HG03139 (cell line): ENCODE results near the gene POMT2.
"Not testable (repeated sequence)": the region's sequence is repeated elsewhere in the genome, so short reads cannot be mapped to it uniquely, and the experiment has no call there.

Experiments
- ATAC-seq: cut with Tn5 transposase; IDR thresholded peaks from one replicate; pipeline ENCODE4 v1.9.1; 2021; ENCODE audit not compliant: unreplicated experiment

Gene POMT2

DNA sequence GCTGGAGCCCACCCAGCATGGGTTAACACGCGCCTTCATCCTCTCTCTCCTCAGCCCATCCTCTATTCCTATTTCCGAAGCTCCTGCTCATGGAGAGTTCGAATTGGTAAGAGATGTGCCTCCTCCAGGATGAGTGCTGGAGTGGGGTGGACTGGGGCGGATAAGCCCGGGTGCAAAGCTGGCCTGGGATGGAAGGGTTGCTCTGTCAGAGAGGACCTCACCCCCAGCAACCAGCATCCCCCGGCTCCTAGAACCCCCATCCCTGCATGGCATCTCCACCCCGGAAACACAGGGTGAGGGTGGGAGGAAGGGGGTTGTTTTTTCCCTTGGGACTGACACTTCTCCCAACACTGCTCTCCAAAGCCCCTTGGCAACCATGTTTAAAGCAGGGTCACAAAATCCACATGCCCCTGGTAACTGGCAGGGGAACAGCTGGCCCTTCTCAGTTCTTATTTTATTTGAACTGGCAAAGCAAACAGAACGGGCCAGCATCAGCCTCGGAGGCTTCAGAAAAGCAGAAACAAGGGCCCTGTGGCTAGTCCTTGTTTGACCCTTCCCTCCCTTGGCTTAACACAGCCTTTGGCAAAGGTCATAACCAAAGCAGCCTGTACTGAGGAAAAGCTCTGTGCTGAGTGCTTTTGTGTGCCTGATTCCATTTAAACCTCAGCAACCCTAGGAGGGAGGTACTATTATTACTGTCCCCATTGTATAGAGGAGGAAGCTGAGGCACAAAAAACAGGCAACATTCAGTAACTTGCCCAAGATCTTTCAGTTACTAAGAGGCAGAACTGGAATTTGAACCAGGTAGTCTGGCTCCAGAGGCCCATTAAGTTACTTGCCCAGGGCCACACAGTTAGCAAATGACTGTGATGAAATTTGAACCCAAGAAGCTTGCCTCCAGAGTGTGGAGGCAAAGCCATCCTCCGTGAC, 4.4 kb upstream of the POMT2 start:
- ATAC-seq: no peak

DNA sequence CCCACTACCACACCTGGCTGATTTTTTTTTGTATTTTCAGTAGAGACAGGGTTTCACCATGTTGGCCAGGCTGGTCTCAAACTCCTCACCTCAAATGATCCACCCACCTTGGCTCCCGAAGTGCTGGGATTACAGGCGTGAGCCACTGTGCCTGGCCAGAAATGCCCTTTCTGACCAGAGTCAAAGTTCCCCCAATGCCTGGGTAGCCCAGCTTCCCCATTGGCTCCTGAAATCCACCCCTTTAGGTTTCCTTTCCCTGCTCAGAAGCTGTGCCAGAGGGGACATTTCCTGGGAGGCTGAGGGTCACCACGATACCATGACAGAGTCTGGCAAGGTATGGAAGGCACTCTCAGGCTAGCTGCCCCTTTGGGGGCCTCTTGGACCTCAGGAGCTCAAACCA, 3.6 kb upstream of the POMT2 start:
- no peak for ATAC-seq

GRCh38 chr14:77323571-77323970, 2.9 kb upstream of the POMT2 start:
- no peak for ATAC-seq

GRCh38 chr14:77322951-77323350, 2.3 kb upstream of the POMT2 start:
- ATAC-seq: no peak

DNA sequence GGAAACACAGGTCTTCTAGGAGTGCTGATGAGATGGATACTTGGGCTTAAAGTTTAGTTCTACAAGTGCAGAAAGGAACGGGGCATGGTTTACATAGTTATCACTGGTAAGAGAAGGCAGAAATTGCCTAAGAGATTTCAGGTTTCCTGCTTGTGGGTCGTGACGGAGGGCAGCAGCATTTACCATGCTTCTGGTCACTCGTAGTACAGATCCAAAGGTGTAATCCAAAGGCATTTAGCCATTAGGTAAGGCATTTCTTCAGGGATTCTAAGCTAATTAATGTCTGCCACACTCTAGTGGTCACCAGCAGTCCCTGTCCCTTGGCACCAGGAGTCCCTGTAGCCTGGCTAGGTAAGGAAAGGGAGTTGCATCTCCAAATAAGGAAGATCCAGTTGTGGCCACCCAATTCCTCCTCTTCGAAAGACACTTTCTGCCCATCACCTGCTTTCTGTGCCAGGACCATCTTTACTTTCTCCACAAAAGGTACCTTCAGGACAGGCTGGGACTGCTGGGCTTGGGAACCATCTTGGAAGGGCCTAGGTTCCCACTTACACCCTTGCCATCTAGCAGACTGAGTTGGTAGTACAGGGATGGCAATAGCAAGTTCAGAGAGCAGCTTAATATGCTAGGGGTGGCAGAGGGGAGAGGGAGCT, 1.7 kb upstream of the POMT2 start:
- ATAC-seq: no peak

GRCh38 chr14:77319422-77319821, 1.3 kb downstream of the POMT2 start:
- no peak for ATAC-seq

DNA sequence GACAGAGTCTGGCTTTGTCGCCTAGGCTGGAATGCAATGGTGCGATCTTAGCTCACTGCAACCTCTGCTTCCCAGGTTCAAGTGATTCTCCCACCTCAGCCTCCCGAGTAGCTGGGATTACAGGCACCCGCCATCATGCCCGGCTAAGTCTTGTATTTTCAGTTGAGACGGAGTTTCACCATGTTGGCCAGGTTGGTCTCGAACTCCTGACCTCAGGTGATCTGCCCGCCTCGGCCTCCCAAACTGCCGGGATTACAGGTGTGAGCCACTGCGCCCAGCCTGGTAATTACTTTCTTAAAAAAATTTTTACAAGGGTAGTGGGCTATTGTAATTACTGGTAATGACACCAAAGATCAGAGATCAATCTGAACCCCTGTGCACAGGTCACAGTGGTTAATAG, 1.9 kb downstream of the POMT2 start:
- ATAC-seq: not testable (repeated sequence)

GRCh38 chr14:77318006-77318553, 2.6 kb downstream of the POMT2 start:
- ATAC-seq: no peak

DNA sequence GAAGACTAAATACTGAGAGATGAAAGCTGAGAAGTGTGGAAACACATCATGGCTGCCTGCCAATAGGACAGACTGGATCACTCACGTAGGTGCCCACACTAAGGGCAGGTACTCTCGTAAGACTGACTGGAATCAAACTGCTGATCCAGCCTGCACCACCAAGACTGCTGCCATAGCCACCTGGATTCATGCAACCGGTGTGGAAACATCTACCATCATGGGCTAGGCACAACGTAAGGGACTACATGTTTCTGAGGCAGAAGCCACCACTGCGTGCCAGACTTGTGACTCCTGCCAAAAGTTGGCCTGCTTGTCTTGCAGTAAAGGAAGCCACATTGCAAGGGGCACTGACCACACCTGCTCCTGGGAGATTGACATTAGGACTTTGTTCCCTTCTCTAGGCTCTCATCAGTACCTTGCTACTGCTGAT, 3.8 kb downstream of the POMT2 start:
- no peak for ATAC-seq

- no peak for ATAC-seq
Measured at GRCh38 chr14:77316195-77316505, 4.5 kb downstream of the POMT2 start.

DNA sequence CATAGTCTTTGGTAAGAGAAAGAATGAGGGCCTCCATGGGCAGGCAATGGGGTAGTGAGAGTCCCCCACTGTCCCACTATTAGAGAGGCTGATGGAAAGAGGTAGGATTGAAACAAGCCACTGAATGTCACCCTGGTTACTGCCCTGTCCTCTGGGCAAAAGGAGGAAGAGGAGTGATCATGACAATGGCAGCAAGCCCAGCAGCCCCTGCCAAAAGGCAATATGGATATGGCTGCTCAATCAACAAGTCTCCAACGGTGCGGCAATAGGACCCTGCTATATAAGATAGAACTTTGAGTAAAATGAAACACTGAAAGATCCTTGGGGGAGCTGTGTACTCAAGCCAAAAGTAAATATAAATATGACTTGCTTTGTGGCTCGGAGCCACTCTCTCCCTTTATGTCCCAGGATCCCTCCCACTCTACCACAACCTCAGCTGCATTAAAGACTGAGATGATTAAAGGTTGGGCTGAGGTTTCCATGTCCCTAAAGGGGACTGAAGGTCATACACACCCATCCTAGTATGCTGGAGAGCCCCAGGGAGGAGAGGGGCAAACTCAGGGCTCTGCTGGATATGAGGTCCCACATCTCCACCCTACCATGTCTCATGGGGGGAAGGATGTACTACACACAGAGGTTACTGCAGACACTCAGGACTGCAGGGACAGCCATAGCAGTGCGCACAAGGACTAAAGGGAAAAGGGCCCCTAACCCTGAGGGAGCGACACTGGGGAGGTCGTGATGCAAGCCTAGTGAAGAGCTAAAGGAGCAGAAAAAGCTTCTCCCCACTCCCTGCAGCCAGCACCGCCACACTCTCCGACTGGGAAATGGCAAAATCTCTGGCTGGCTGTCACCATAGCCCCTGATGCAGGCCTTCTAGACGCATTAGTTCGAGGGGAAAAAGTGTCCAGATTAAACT, 5.9 kb downstream of the POMT2 start:
- ATAC-seq: no peak

DNA sequence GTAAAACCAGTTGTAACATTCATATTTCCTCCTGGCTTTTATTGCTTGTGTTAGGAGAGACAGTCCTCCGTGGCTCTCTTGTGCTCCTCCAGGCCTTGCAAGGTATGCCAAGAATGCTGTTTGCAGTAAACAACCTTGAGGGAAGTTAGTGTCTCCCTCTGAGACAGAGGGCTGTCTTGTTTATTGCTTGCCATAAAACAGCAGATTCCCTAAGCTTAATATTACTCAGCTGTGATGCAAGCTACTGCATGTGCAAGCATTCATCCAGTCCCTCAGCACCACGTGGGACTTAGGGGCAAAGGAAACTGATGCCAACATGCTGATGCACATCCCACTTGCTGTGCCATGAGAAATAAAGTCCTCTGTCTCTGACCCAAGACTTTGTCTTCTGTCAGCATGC, 6.6 kb downstream of the POMT2 start:
- no peak for ATAC-seq

- no peak for ATAC-seq
Measured at GRCh38 chr14:77313371-77313770, 7.3 kb downstream of the POMT2 start.

- ATAC-seq: no peak
Measured at GRCh38 chr14:77311217-77311616, 9.5 kb downstream of the POMT2 start.

DNA sequence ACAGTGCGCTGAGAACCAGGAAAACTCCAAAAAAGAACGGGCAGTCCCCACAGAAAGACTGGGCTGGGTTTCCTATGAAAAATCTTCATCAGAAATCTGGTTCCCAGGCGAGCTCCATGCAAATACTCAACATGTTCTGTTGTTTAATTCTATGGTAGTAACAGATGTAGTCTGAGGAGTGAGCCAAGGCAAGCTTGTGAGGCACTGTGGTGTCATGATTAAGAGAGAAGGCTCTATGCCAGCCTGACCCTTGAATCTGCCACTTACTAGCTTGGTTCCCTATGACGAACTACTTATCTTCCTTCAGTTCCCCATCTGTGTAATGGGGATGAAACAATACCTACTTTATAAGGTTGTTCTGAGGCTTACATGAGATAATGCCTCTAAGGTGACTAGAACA, 10.7 kb downstream of the POMT2 start:
- no peak for ATAC-seq

GRCh38 chr14:77309131-77309530, 11.6 kb downstream of the POMT2 start:
- no peak for ATAC-seq

GRCh38 chr14:77306851-77307496, 13.7 kb downstream of the POMT2 start:
- ATAC-seq: no peak

- no peak for ATAC-seq
Measured at GRCh38 chr14:77306416-77306815, 14.3 kb downstream of the POMT2 start.

- ATAC-seq: no peak
Measured at GRCh38 chr14:77305696-77306095, 15.0 kb downstream of the POMT2 start.

DNA sequence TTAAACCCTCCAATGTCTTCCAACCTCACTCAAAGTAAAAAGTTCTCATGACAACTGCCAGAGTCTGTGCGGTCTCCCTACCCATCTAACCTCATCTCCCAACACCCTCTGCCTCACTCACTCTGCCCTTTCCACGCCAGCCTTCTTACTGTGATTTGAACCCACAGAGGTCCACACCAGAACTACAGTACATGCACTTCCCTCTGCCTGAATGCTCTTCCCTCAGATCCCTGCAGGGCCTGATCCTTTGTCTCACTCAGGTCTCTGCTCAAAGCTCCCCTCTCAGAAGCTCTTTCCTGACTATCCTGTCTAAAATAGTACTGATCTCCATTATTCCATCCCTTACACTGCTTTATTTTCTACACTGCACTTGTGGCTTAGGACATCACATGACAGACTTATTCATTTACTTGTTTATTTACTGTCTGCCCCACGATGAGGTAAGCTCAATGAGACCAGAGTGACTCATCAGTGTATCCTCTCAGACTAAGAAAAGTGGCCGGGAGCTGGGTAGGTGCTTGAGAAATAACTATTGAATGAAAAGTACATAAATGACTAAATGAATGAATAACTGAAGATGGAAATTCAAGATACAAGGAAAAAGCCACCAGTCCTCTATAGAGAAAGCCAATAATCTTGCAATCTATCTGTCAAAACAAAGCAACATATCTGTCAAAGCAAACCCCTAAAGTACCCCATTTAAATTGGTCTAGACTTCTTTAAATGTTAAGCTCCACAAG, 17.1 kb downstream of the POMT2 start:
- ATAC-seq: no peak
